ENCODE data around the gene PUS10.

DNA sequence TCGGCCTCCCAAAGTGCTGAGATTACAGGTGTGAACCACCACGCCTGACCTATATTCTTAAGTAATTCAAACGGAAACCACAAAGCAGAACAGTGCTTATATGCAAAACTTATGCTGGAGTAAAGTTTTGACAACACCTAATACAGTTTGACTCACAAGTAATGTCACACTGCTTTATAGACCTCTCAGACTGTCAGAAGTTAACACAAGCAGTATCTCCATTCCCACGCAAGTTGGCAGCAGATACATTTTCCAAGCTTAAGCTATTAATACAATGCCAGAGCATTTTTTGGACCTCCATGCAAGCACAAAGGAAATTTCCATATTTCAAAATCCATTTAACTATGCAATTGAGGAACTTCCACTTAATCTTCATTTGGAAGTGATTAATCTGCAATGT lies 26.6 kb upstream of the PUS10 start:
- TF ChIP-seq, protein P1, sequence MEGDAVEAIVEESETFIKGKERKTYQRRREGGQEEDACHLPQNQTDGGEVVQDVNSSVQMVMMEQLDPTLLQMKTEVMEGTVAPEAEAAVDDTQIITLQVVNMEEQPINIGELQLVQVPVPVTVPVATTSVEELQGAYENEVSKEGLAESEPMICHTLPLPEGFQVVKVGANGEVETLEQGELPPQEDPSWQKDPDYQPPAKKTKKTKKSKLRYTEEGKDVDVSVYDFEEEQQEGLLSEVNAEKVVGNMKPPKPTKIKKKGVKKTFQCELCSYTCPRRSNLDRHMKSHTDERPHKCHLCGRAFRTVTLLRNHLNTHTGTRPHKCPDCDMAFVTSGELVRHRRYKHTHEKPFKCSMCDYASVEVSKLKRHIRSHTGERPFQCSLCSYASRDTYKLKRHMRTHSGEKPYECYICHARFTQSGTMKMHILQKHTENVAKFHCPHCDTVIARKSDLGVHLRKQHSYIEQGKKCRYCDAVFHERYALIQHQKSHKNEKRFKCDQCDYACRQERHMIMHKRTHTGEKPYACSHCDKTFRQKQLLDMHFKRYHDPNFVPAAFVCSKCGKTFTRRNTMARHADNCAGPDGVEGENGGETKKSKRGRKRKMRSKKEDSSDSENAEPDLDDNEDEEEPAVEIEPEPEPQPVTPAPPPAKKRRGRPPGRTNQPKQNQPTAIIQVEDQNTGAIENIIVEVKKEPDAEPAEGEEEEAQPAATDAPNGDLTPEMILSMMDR (IDR thresholded peaks at IDR 0.05; ENCODE audit: borderline replicate concordance, extremely low read depth, low read length, poor library complexity, severe bottlenecking), result no peak
- no peak for TF ChIP-seq EZH2 (IDR thresholded peaks at IDR 0.05; ENCODE audit: borderline replicate concordance, low read depth, low read length, severe bottlenecking)

Data from DND-41 (cell line).